GM21367 (cell line): ENCODE results near the gene MISP.

Source experiments
- ATAC-seq: cut with Tn5 transposase; IDR thresholded peaks from one replicate; pipeline ENCODE4 v1.9.1; 2021; ENCODE audit not compliant: unreplicated experiment

The MISP gene

DNA sequence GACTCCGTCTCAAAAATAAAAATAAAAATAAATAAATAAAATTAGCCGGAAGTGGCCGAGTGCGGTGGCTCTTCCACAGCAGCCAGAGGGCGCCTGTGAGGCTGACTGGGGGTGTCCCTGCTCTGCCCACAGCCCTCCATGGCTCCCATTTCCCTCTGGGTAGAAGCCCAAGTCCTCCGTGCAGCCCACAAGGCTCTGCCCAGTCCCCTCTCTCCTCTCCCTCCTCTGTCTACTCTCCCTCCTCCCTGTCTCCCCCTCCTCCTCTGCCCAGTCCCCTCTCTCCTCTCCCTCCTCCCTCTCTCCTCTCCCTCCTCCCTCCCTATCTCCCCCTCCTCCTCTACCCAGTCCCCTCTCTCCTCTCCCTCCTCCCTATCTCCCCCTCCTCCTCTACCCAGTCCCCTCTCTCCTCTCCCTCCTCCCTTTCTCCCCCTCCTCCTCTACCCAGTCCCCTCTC lies 20.4 kb downstream of the MISP start:
- no peak for ATAC-seq

GRCh38 chr19:772063-772462 lies 21.2 kb downstream of the MISP start:
- no peak for ATAC-seq

DNA sequence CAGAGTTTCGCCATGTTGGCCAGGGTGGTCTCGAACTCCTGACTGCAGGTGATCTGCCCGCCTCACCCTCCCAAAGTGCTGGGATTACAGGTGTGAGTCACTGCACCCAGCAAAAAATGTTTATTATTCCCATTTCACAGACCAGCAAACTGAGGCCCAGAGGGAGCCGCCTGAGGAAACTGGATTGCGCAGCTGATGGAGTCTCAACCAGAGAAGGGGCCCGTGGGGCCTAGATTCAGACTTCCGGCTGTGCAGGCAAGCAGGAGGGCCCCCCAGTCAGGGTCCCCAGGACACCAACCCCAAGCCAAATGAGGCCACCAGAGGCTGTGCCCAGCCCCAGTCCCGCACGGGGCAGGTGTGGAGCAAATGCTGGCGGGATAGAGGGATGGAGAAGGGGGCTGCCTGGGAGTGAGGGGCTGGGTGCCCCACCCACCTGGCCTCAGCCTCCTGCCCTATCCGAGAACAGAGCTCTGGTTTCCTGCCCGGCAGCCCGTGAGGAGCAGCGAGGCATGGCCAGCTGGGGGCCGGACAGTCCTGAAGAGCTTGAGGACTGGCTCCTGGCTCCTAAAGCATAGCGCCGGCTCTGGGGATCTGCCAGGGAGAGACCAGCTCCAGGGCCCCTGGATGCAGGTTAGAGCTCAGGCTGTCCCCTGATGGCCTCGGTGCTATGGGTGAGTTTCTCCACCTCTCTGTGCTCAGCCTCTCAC lies 22.0 kb downstream of the MISP start:
- ATAC-seq: no peak

GRCh38 chr19:776549-776948 lies 25.6 kb downstream of the MISP start:
- ATAC-seq: no peak

GRCh38 chr19:778910-779653 lies 28.2 kb downstream of the MISP start:
- no peak for ATAC-seq

DNA sequence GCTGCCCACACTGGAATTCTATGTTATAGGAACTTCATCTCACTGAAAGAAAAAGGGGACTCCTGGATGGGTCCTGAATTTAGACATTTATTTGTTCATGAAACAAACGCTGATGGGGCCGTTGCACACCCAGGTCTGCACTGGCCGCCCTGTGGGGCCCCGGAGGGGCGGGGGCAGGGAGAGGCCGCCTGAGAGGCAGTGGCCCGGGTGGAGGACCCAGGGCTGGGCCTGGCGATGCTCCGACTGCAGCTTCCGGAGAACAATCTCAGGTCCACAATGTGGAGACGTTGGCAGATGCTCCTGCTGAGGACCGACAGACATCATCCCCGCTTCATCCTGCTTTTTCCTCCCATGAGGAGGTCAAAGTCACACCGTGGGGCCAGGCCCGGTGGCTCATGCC lies 30.0 kb downstream of the MISP start:
- no peak for ATAC-seq

DNA sequence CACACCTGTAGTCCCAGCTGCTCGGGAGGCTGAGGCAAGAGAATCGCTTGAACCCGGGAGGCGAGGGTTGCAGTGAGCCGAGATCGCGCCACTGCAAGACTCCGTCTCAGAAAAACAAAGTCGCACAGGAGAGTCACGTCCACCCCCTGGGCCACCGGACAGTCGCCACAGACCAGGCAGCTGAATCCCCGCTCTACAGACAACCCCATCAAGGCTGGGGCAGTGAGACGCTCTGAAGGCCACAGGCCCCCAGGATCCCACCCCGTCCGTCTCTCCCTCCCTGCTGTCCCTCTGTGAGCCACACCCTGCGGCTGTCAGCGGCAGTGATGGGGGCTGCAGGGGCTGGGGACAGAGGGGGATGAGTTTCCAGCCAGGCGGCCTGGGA lies 30.9 kb downstream of the MISP start:
- ATAC-seq: no peak

GRCh38 chr19:782185-782877 lies 31.4 kb downstream of the MISP start:
- no peak for ATAC-seq

- ATAC-seq: no peak
Observed at GRCh38 chr19:782878-783668, 32.2 kb downstream of the MISP start.

DNA sequence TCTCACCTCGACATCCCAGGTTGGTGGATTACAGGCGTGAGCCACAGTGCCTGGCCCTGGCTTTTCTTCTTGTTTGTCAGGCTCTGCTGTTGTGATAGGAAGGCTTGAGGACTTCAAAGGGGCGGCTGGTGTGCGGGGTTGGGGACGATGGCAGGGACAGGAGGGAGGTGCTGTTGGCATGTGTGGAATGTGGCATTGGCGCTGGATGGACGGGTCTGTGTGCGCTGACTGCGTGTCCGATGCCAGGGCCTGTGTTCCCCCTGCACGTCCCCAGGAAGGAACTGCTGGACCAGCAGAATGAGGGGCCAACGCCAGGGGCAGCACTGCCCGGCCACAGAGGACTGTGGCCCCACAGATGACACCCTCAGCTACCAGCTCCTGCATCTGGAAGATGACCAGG lies 33.6 kb downstream of the MISP start:
- ATAC-seq: no peak

- ATAC-seq: no peak
Observed at GRCh38 chr19:787536-787935, 36.6 kb downstream of the MISP start.

DNA sequence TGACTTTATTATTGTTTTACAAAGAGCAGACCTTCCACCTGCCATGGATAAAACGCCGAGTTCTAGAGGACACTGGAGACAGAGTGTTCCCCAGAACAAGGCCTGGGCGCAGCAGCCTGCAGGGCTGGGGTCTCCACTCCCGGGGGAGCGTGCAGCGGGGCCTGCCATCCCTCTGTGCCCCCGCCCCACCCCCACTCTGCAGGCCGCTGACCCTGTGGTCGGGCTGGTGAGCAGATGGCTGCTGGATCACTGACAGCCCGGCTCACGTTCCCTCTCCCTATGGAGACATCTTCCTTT lies 37.7 kb downstream of the MISP start:
- no peak for ATAC-seq

DNA sequence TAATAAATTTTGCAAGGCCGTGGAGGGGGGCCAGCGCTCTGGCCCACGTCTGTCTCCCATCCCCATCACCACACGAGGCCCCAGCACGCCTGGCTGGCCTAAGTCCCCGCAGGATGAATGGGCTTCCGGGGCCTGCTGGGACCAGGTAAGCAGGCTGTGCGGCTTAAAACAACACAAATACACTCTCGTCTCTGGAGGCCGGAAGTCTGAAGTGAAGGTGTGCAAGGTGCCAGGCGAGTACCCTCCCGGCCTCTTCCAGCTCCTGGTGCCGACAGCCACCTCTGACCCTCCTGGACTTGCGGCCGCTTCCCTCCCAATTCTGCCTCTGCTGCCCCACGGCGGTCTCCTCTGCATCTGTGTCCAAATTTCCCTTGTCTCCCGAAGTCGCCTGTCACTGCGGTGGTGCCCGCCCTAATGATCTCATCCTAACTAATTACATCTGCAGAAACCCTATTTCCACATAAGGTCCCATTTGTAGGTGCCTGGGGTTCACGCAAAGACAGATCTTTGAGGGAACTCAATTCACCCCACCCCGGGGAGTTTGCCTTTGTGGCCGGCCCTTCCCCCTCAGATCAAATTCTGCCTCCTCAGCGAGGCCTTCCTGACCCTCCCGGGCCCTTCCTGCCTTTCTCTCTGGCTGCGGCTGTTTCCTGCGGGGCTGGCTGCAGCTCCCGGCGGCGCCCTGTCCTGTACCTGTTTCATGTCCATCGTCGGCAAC lies 38.2 kb downstream of the MISP start:
- no peak for ATAC-seq

GRCh38 chr19:789701-790060 lies 38.8 kb downstream of the MISP start:
- ATAC-seq: no peak

- ATAC-seq: no peak
Observed at GRCh38 chr19:791007-791566, 40.2 kb downstream of the MISP start.

- no peak for ATAC-seq
Observed at GRCh38 chr19:791567-792305, 40.8 kb downstream of the MISP start.

DNA sequence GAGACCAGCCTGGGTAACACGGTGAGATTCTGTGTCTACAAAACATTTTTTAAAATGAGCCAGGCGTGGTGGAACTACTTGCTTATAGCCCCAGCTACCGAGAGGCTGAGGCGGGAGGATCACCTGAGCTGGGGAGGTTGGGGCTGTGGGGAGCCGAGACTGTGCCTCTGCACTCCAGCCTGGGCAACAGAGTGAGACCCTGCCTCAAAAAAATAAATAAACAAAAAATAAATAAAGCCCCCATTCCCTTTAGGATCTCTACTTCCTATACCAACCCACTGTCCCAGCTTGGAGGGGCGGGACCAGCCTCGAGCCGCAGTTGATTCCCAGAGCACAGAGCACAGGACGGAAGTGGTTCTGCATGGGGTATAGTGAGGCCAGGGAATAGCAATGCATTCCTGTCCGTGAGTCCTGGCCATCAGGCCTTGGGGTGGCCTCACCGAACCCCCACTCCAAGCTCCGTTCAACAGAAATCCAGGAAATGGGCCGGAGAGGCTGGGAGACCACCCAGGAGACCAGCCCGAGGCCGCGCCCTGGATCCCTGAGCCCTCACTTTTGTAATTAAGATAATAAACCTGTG lies 41.5 kb downstream of the MISP start:
- no peak for ATAC-seq

GRCh38 chr19:793806-794205 lies 42.9 kb downstream of the MISP start:
- no peak for ATAC-seq

DNA sequence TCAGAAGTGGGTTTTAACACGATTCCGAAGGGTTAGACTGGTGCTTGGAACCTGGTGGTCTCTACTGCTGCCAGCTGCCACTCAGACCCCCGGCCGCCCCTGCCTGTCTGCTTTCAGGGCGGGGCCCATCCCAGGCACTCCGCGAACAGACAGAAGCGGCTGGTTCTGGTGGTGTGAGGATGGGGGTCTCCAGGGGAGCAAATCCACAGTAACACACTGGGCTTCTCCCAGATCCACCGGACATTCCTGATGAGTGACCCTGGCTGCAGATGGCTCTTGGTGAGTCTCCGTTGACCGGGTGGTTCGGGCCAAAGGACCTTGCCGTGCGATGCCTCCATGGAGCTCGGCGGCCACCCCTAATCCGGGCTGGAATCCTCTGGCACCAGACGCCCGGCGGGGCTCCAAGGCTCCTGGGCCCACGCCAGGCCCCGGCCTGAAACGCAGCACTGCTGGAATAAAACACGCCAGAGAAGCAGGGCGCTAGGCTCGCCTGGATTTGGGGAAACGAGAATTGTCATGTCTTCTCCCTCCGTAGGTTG lies 44.2 kb downstream of the MISP start:
- no peak for ATAC-seq
